K562 (cell line): ENCODE data around the gene SCP2. TPM values are rescaled to one million over a fixed set of nuclear protein-coding genes. Genes with fewer than 3 reads are reported as not detected.

Experiments used
- ATAC-seq: fragments of 200-7000 bp; cut with Tn5 transposase; 3 replicates; pipeline ENCODE4 v1.9.1; 2020; ENCODE audit warnings: moderate library complexity
- BruUV-seq: library from RNA; stranded (reverse); fragments of 400-500 nt; replicated peaks from 2 replicates; lab custom pipeline; 2021; lab: Mats Ljungman, UMichigan
- CTCF ChIA-PET: fragments of 300-600 bp; formaldehyde crosslinking; extraction: SDS; loops from one replicate; lab custom pipeline; 2021; ENCODE audit warnings: low intra/inter-chr PET ratio; lab: Yijun Ruan, JAX
- POLR2A ChIA-PET: fragments of 300-600, 350-650 bp; sonication (Branson Sonifier 250); formaldehyde crosslinking; extraction: SDS; loops from one replicate; lab custom pipeline; 2021; ENCODE audit warnings: antibody characterized with exemption, inconsistent platforms; lab: Yijun Ruan, JAX
- DNase-seq, 4 experiments: peaks; one replicate each; pipeline versions ENCODE4 v3.0.0 to v3.0.0-alpha.2; 2011 to 2018; ENCODE audit warnings: low spot score in 3 of 4, mixed read lengths in 3 of 4; ENCODE audit errors: extremely low read depth in 1 of 4
- FAIRE-seq: peaks from 2 replicates; lab custom pipeline; 2011; peaks lifted over from hg19 to GRCh38; lab: Jason Lieb, UNC
- H2AFZ ChIP-seq: 2 replicates; pipeline ENCODE4 v1.6.0; 2011; ENCODE audit warnings: low read depth, low read length, control low read depth, inconsistent platforms
- H3K27ac ChIP-seq: fragments of 200-600 bp; 3 replicates; pipeline ENCODE4 v1.8.0; 2011; ENCODE audit warnings: low read depth, mild to moderate bottlenecking, control low read depth, inconsistent platforms, low read length, moderate library complexity, mixed read lengths; ENCODE audit errors: extremely low read depth
- H3K27me3 ChIP-seq, 2 experiments: fragments of 300-600 bp in 1 of 2; 2 replicates in 1 of 2; 3 replicates in 1 of 2; pipeline versions ENCODE4 v1.6.0 to v1.8.0; 2011; ENCODE audit warnings: inconsistent platforms in 2 of 2, low read length in 2 of 2, mild to moderate bottlenecking in 1 of 2, mixed read lengths in 1 of 2, moderate library complexity in 1 of 2; ENCODE audit not compliant: control insufficient read depth in 2 of 2, insufficient read depth in 2 of 2
- H3K36me3 ChIP-seq: fragments of 300-600 bp; 3 replicates; pipeline ENCODE4 v1.8.0; 2011; ENCODE audit warnings: mild to moderate bottlenecking, low read length, inconsistent platforms; ENCODE audit not compliant: control insufficient read depth, insufficient read depth
- H3K4me1 ChIP-seq, 2 experiments: fragments of 200-600 bp in 1 of 2; replicated peaks in 1 of 2; 2 replicates in 1 of 2; 3 replicates in 1 of 2; pipeline versions ENCODE4 v1.5.1 to v1.8.0; 2011; ENCODE audit warnings: inconsistent platforms in 2 of 2, low read length in 2 of 2, mild to moderate bottlenecking in 1 of 2, mixed read lengths in 1 of 2, moderate library complexity in 1 of 2; ENCODE audit not compliant: control insufficient read depth in 2 of 2, insufficient read depth in 2 of 2
- H3K4me2 ChIP-seq: 2 replicates; pipeline ENCODE4 v1.6.1; 2011; ENCODE audit warnings: low read length, control low read depth, inconsistent platforms, mixed read lengths; ENCODE audit not compliant: insufficient read depth
- H3K4me3 ChIP-seq: fragments of 200-600 bp; sonication (generic), shearing (Covaris generic); 2 replicates; pipeline ENCODE4 v1.5.1; 2016; ENCODE audit warnings: control low read depth, inconsistent platforms
- H3K79me2 ChIP-seq: fragments of 200-600 bp; 3 replicates; pipeline ENCODE4 v1.8.0; 2011; ENCODE audit warnings: low read length, inconsistent platforms; ENCODE audit not compliant: control insufficient read depth, insufficient read depth
- H3K9ac ChIP-seq, 2 experiments: 2 replicates each; pipeline versions ENCODE4 v1.6.0 to v1.6.1; 2011; ENCODE audit warnings: low read depth in 2 of 2, low read length in 2 of 2, control low read depth in 1 of 2, inconsistent platforms in 1 of 2, mild to moderate bottlenecking in 1 of 2, mixed read lengths in 1 of 2; ENCODE audit not compliant: insufficient read depth in 1 of 2
- H3K9me1 ChIP-seq: one replicate; pipeline ENCODE4 v1.6.0; 2011; ENCODE audit warnings: inconsistent platforms, mild to moderate bottlenecking, low read length, moderate library complexity; ENCODE audit not compliant: control insufficient read depth, insufficient read depth
- H3K9me3 ChIP-seq: replicated peaks from 2 replicates; pipeline ENCODE4 v1.5.1; 2011; ENCODE audit warnings: low read depth, low read length, inconsistent platforms; ENCODE audit not compliant: control insufficient read depth, insufficient read depth
- H4K20me1 ChIP-seq: replicated peaks from 2 replicates; pipeline ENCODE4 v1.6.1; 2011; ENCODE audit warnings: low read length, inconsistent platforms, mixed read lengths; ENCODE audit not compliant: control insufficient read depth, insufficient read depth
- DPF2 ChIP-seq: fragments of 450-650 bp; IDR thresholded peaks from 2 replicates; pipeline ENCODE4 v1.6.1; 2016
- JUND ChIP-seq, 2 experiments: IDR thresholded peaks; 2 replicates in 1 of 2; 3 replicates in 1 of 2; pipeline ENCODE4 v1.6.1; 2011; ENCODE audit warnings: borderline replicate concordance in 2 of 2, low read depth in 2 of 2, low read length in 2 of 2, improper control_type of control experiment in 1 of 2, missing biosample characterization in 1 of 2, missing genetic modification characterization in 1 of 2, missing genetic modification reagents in 1 of 2
- KAT7 ChIP-seq: sonication (generic); formaldehyde crosslinking; IDR thresholded peaks from 2 replicates; pipeline ENCODE4 v1.8.0; 2022; ENCODE audit warnings: missing genetic modification reagents, mild to moderate bottlenecking, borderline replicate concordance
- KDM1A ChIP-seq, 2 experiments: fragments of 450-650 bp; IDR thresholded peaks; 2 replicates each; pipeline ENCODE4 v1.6.1; 2016; ENCODE audit warnings: mild to moderate bottlenecking in 2 of 2
- OTX1 ChIP-seq: fragments of 450-650 bp; formaldehyde crosslinking; IDR thresholded peaks from 2 replicates; pipeline ENCODE4 v1.4.0; 2022; ENCODE audit warnings: mild to moderate bottlenecking
- PHF21A ChIP-seq: fragments of 450-650 bp; IDR thresholded peaks from 2 replicates; pipeline ENCODE4 v1.6.1; 2017; ENCODE audit warnings: low read depth, borderline replicate concordance
- RCOR1 ChIP-seq, 2 experiments: IDR thresholded peaks; 2 replicates each; pipeline ENCODE4 v1.6.1; 2012; ENCODE audit warnings: low read depth in 2 of 2, low read length in 2 of 2, borderline replicate concordance in 1 of 2, improper control_type of control experiment in 1 of 2
- RFX1 ChIP-seq: fragments of 450-650 bp; IDR thresholded peaks from 2 replicates; pipeline ENCODE4 v1.6.1; 2016; ENCODE audit warnings: mild to moderate bottlenecking, moderate library complexity
- TAL1 ChIP-seq: fragments of 450-650 bp; IDR thresholded peaks from 2 replicates; pipeline ENCODE4 v1.6.1; 2016; ENCODE audit warnings: mild to moderate bottlenecking
- ZNF589 ChIP-seq: fragments of 200-800 bp; sonication (Bioruptor generic); IDR thresholded peaks from 2 replicates; pipeline ENCODE4 v1.6.1; 2016; ENCODE audit warnings: low read depth, missing genetic modification characterization, missing compliant biosample characterization
- WGBS: fragments of 100-300 bp; shearing (Covaris generic); methylation state at CpG from one replicate; pipeline ENCODE4 v1.1.6; 2016; ENCODE audit warnings: low coverage, mixed read lengths; ENCODE audit not compliant: insufficient coverage; ENCODE audit errors: missing lambda C conversion rate; 5-methylcytosine and 5-hydroxymethylcytosine counted together
- in situ Hi-C: fragments of 300-500 bp; cut with MboI; formaldehyde crosslinking; loops from 4 replicates; pipeline ENCODE4 v1.15.0; 2018; ENCODE audit warnings: inconsistent platforms, mixed read lengths
- intact Hi-C: fragments of 100-400 bp; cut with micrococcal nuclease; formaldehyde crosslinking; loops from 2 replicates; pipeline ENCODE4 v1.14.2; 2022
- polyA plus RNA-seq, 8 experiments: library from polyadenylated mRNA; depleted of rRNA in 4 of 8; stranded (reverse) in 5 of 8; unstranded in 3 of 8; fragments of >200 nt; fragmentation: Nextera tagmentation in 2 of 8; fragmentation: Illumina TruSeq in 1 of 8; extraction: Ambion mirVana in 2 of 8; extraction: Trizol in 1 of 8; gene quantifications; 2 replicates each; pipeline versions ENCODE4 v1.2.1 to v1.2.3, GENCODE V29; 2011 to 2014; ENCODE audit warnings: inconsistent platforms in 1 of 8, missing spikeins in 1 of 8
- total RNA-seq, 7 experiments: library from RNA; depleted of rRNA in 6 of 7; stranded (reverse); fragments of >200 nt in 6 of 7; fragmentation: Illumina TruSeq in 2 of 7; extraction: Trizol in 2 of 7; gene quantifications; 2 replicates each; pipeline versions ENCODE4 v1.2.1 to v1.2.3, GENCODE V29; 2011 to 2021; ENCODE audit warnings: low replicate concordance in 1 of 7
- TF ChIP-seq, protein P1 (sequence below): fragments of 450-650 bp; IDR thresholded peaks from 2 replicates; pipeline ENCODE4 v1.6.1; 2016; ENCODE audit warnings: low read depth, mild to moderate bottlenecking, moderate library complexity

Gene SCP2
- total and polyA plus RNA-seq, 9 of the 15 experiments (the other 6 are each of a cell fraction or from before 2014, with no cell fraction given), result 63.8 to 258 (median 106) TPM

DNA sequence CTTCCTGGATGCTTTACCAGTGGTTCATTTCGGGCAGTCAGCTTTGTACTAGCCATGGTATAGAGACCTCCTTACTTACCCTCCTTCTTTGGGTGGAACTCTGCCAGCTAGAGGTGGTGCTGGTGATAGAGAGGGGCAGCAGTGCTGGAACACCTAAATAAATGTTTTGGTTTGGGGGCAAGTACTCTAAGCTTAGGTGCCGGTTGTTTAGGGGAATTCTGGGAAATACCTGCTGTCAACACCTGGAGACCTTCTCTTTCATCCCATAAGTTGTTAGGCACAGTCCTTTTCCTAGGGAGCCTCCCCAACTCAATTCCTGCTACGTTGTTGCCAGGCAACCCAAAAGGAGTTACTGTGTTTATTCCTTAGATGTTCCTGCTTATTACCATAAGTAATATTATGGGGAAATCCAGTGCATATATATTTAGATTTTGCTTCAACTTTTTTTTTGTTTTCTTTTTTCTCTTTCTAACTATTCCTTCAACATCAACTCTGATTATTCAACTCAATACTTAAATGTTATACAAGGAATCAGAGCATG, 16.9 kb downstream of the SCP2 start:
- 41% methylated on average over 3 of the region's 3 CpGs for WGBS
- intact Hi-C loops, result no loop called here
- no peak for TF ChIP-seq ZNF589 (CRISPR knock-in tag)
- peak; percentile 30; the same call in 1 of the 2 replicates for TF ChIP-seq RFX1
- TF ChIP-seq TAL1, result no peak
- no peak for TF ChIP-seq KAT7 (CRISPR knock-in tag)
- TF ChIP-seq, all 486 proteins: peak for 1
- H3K27me3 ChIP-seq, result no peaks in the 10 kb centered on the region
- ChIA-PET POLR2A (interaction anchor here (0.6 to 1.1 kb wide), 3 partner anchors 12 to 128 kb away, joined by 3 to 4 read pairs (median 3); no protein-coding TSS in a partner anchor), CTCF (no interaction called here)
- no peak overlapping the region for H3K27ac ChIP-seq
- ATAC-seq, result no peak
- H3K79me2 ChIP-seq, result no peaks in the 10 kb centered on the region
- H3K9me3 ChIP-seq, result no peaks in the 10 kb centered on the region
- no peaks in the 10 kb centered on the region for H3K36me3 ChIP-seq
- no peak for DNase-seq
- H3K4me2 ChIP-seq, result no peak overlapping the region
- H3K4me1 ChIP-seq, result no peaks in the 10 kb centered on the region; a peak in 2 of 5 replicates
- H4K20me1 ChIP-seq, result no peaks in the 10 kb centered on the region
- no peak overlapping the region for H2AFZ ChIP-seq
- in situ Hi-C loops, result no loop called here
- no peak overlapping the region for H3K9ac ChIP-seq
- no peaks in the 10 kb centered on the region for H3K9me1 ChIP-seq
- no TSS peak for BruUV-seq
- no peak overlapping the region for H3K4me3 ChIP-seq
- no peak for FAIRE-seq

DNA sequence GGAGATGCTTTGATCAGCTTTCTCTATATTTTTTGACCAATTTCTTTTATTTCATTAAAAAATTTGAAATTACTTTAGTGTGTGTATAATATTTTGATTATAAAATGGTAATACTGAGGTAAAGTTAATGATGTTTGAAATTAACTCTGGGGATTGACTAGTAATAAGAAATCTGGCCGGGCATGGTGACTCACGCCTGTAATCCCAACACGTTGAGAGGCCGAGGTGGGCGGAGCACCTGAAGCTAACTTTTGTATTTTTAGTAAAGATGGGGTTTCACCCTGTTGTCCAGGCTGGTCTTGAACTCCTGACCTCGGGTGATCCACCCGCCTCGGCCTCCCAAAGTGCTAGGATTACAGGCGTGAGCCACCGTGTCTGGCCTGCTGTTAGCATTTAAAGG, 17.5 kb downstream of the SCP2 start:
- H3K27ac ChIP-seq, result no peak overlapping the region
- WGBS, result 20% methylated on average over 10 of the region's 10 CpGs
- ChIA-PET POLR2A (interaction anchor here (0.6 to 1.1 kb wide), 4 partner anchors 13 to 108 kb away, joined by 3 to 4 read pairs (median 3); no protein-coding TSS in a partner anchor), CTCF (no interaction called here)
- no peak for DNase-seq
- H3K4me1 ChIP-seq, result no peaks in the 10 kb centered on the region; a peak in 2 of 5 replicates
- no peaks in the 10 kb centered on the region for H3K9me3 ChIP-seq
- no TSS peak for BruUV-seq
- no peak overlapping the region for H2AFZ ChIP-seq
- no peak overlapping the region for H3K9ac ChIP-seq
- H3K9me1 ChIP-seq, result no peaks in the 10 kb centered on the region
- no peaks in the 10 kb centered on the region for H3K27me3 ChIP-seq
- no peaks in the 10 kb centered on the region for H3K79me2 ChIP-seq
- TF ChIP-seq, protein P1, sequence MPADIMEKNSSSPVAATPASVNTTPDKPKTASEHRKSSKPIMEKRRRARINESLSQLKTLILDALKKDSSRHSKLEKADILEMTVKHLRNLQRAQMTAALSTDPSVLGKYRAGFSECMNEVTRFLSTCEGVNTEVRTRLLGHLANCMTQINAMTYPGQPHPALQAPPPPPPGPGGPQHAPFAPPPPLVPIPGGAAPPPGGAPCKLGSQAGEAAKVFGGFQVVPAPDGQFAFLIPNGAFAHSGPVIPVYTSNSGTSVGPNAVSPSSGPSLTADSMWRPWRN, result no peak
- TF ChIP-seq PHF21A (peak; percentile 94), JUND (IDR thresholded peaks at IDR 0.05; ENCODE audit: borderline replicate concordance, low read depth, low read length) (peak; percentile 36; the same call in 1 of the 2 replicates), JUND (tag; IDR thresholded peaks at IDR 0.05; ENCODE audit: borderline replicate concordance, low read depth, low read length) (no peak), RCOR1 (IDR thresholded peaks at IDR 0.05; ENCODE audit: borderline replicate concordance in 1 of 2, low read depth in 2 of 2, low read length in 2 of 2) (0 out of 4 replicates have a peak, but pooled peaks of 1 of the 2 experiments have one; percentile 12), KDM1A (IDR thresholded peaks at IDR 0.05) (peak; percentile 39 to 51; a peak in 3 of 4 replicates), OTX1 (CRISPR knock-in tag) (no peak), DPF2 (no peak)
- intact Hi-C loops (no loop called here), in situ Hi-C loops (no loop called here)
- H3K4me3 ChIP-seq, result no peak overlapping the region
- ATAC-seq, result no peak
- no peaks in the 10 kb centered on the region for H4K20me1 ChIP-seq
- no peaks in the 10 kb centered on the region for H3K36me3 ChIP-seq
- H3K4me2 ChIP-seq, result no peak overlapping the region
- FAIRE-seq, result no peak
